PC-9 (cell line): ENCODE measurements around the gene GALR2. TPM values are rescaled to one million over a fixed set of nuclear protein-coding genes. Genes with fewer than 3 reads are reported as not detected.
A peak's percentile ranks its signal among the peaks of the same experiment; 100 is the strongest.
"Not testable (repeated sequence)": the region's sequence is repeated elsewhere in the genome, so short reads cannot be mapped to it uniquely, and the experiment has no call there.

Experiments used
- BruUV-seq: library from RNA; stranded (reverse); fragments of 400-500 nt; replicated peaks from 2 replicates; lab custom pipeline; 2021; lab: Mats Ljungman, UMichigan
- CTCF ChIA-PET: fragments of 300-600 bp; sonication (Branson Sonifier 250); formaldehyde crosslinking; loops from one replicate; lab custom pipeline; 2022; ENCODE audit warnings: antibody characterized with exemption; lab: Charles Lee
- POLR2A ChIA-PET: fragments of 300-600 bp; sonication (Branson Sonifier 250); formaldehyde crosslinking; loops from one replicate; lab custom pipeline; 2022; ENCODE audit warnings: antibody characterized with exemption; ENCODE audit not compliant: unreplicated experiment; lab: Charles Lee
- DNase-seq, 2 experiments: peaks; one replicate each; pipeline versions ENCODE4 v3.0.0 to v3.0.0-alpha.2; 2015 to 2022; ENCODE audit warnings: mixed read lengths in 1 of 2
- H2AFZ ChIP-seq: fragments of 200-600 bp; sonication (generic); 2 replicates; pipeline ENCODE4 v1.8.1; 2017; ENCODE audit warnings: antibody characterized with exemption
- H3F3A ChIP-seq: fragments of 200-600 bp; sonication (generic); 2 replicates; pipeline ENCODE4 v1.8.1; 2017; ENCODE audit warnings: antibody characterized with exemption, mild to moderate bottlenecking, low read depth; ENCODE audit not compliant: insufficient read depth
- H3K27ac ChIP-seq: fragments of 200-600 bp; sonication (generic); 2 replicates; pipeline ENCODE4 v1.6.1; 2016; ENCODE audit warnings: mixed run types
- H3K27me3 ChIP-seq: fragments of 200-600 bp; sonication (generic); 2 replicates; pipeline ENCODE4 v1.6.1; 2016; ENCODE audit warnings: low read depth, mixed run types; ENCODE audit not compliant: insufficient read depth
- H3K36me3 ChIP-seq: fragments of 200-600 bp; sonication (generic); 2 replicates; pipeline ENCODE4 v1.6.1; 2016; ENCODE audit warnings: low read depth, mixed run types
- H3K4me1 ChIP-seq: fragments of 200-600 bp; sonication (generic); replicated peaks from 2 replicates; pipeline ENCODE4 v1.6.1; 2016; ENCODE audit warnings: mixed run types; ENCODE audit not compliant: insufficient read depth
- H3K4me2 ChIP-seq: fragments of 200-600 bp; sonication (generic); 2 replicates; pipeline ENCODE4 v1.6.1; 2017; ENCODE audit warnings: mixed run types
- H3K4me3 ChIP-seq: fragments of 200-600 bp; sonication (generic); 2 replicates; pipeline ENCODE4 v1.6.1; 2016; ENCODE audit warnings: mixed run types
- H3K79me2 ChIP-seq: fragments of 200-600 bp; sonication (generic); 2 replicates; pipeline ENCODE4 v1.6.1; 2017; ENCODE audit warnings: low read depth, mixed run types
- H3K9me2 ChIP-seq: fragments of 200-600 bp; sonication (generic); 2 replicates; pipeline ENCODE4 v1.8.1; 2017; ENCODE audit warnings: mild to moderate bottlenecking; ENCODE audit not compliant: insufficient read depth
- H3K9me3 ChIP-seq: fragments of 200-600 bp; sonication (generic); 2 replicates; pipeline ENCODE4 v1.8.1; 2016; ENCODE audit warnings: low read depth; ENCODE audit not compliant: insufficient read depth
- H4K20me1 ChIP-seq: fragments of 200-600 bp; sonication (generic); 2 replicates; pipeline ENCODE4 v1.8.1; 2017; ENCODE audit not compliant: insufficient read depth
- EZH2 ChIP-seq: fragments of 200-600 bp; sonication (generic); IDR thresholded peaks from 2 replicates; pipeline ENCODE4 v1.8.0; 2017; ENCODE audit warnings: antibody characterized with exemption, low read depth
- intact Hi-C: fragments of 100-400 bp; cut with micrococcal nuclease; formaldehyde crosslinking; loops from one replicate; pipeline ENCODE4 v1.10.0; 2022; ENCODE audit not compliant: unreplicated experiment
- total RNA-seq: library from RNA; stranded (reverse); gene quantifications from 2 replicates; pipeline ENCODE4 v1.2.3, GENCODE V29; 2021
- TF ChIP-seq, protein P1 (sequence below): fragments of 200-600 bp; sonication (generic); conservative IDR thresholded peaks from 2 replicates; pipeline ENCODE4 v1.6.1; 2017; ENCODE audit warnings: mixed run types, antibody characterized with exemption, mild to moderate bottlenecking, moderate library complexity

GALR2 gene
- total RNA-seq, 1 experiment from 2014 or later: 3.0 TPM

DNA sequence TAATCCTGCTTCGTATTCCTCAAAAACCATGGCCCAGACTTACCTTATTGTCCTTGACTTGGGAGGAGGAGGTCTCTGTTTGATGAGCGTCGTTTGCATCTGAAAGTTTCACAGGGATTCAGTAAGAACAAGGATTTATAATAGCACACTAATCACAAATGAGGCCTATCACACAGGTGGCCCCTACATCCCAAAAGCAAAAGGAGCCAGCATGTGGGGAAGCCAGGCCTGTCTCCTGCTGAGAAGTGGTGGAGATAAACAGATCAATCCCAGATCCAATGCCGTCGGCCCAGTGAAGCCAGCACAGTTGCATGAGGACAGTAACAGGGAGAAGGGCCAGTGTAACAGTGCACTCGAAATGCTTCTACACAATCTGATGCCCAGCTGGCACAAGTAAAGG, 34.2 kb upstream of the GALR2 start:
- Histone ChIP-seq H3K9me2 (no peaks in the 10 kb centered on the region), H3K36me3 (peaks cover 7% of the 10 kb centered on the region; the same call in 1 of the 2 replicates), H3K4me3 (no peak overlapping the region), H3F3A (peaks cover 7% of the 10 kb centered on the region; the same call in 1 of the 2 replicates), H2AFZ (no peak overlapping the region), H3K4me2 (no peak overlapping the region), H3K79me2 (no peaks in the 10 kb centered on the region), H3K9me3 (no peaks in the 10 kb centered on the region), H3K27me3 (no peaks in the 10 kb centered on the region), H3K27ac (no peak overlapping the region), H3K4me1 (no peaks in the 10 kb centered on the region), H4K20me1 (no peaks in the 10 kb centered on the region)
- no peak for DNase-seq
- CTCF ChIA-PET: no interaction called here
- TF ChIP-seq EZH2: no peak
- TF ChIP-seq, protein P1, sequence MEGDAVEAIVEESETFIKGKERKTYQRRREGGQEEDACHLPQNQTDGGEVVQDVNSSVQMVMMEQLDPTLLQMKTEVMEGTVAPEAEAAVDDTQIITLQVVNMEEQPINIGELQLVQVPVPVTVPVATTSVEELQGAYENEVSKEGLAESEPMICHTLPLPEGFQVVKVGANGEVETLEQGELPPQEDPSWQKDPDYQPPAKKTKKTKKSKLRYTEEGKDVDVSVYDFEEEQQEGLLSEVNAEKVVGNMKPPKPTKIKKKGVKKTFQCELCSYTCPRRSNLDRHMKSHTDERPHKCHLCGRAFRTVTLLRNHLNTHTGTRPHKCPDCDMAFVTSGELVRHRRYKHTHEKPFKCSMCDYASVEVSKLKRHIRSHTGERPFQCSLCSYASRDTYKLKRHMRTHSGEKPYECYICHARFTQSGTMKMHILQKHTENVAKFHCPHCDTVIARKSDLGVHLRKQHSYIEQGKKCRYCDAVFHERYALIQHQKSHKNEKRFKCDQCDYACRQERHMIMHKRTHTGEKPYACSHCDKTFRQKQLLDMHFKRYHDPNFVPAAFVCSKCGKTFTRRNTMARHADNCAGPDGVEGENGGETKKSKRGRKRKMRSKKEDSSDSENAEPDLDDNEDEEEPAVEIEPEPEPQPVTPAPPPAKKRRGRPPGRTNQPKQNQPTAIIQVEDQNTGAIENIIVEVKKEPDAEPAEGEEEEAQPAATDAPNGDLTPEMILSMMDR: no peak
- POLR2A ChIA-PET: no interaction called here
- no TSS peak for BruUV-seq
- intact Hi-C loops: no loop called here

DNA sequence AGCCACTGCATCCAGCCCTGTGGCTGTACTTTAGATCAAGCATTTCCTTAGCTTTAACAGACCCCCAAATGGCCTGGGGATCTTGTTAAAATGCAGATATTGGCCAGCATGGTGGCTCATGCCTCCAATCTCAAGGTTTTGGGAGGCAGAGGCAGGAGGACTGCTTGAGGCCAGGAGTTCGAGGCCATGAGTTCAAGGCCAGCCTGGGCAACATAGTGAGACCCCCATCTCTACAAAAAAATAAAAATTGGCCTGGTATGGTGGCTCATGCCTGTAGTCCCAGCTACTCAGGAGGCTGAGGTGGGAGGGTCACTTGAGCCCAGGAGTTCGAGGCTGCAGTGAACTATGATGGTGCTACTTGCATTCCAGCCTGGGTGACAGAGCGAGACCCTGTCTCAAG, 31.7 kb upstream of the GALR2 start:
- H3K4me2 ChIP-seq, H3K4me1 ChIP-seq, H3K27ac ChIP-seq, H3K79me2 ChIP-seq, POLR2A ChIA-PET, H2AFZ ChIP-seq, H3K9me3 ChIP-seq, intact Hi-C loops, BruUV-seq, H4K20me1 ChIP-seq, CTCF ChIA-PET, H3K27me3 ChIP-seq, H3K9me2 ChIP-seq, H3K4me3 ChIP-seq, DNase-seq, H3K36me3 ChIP-seq, H3F3A ChIP-seq: not testable (repeated sequence)

DNA sequence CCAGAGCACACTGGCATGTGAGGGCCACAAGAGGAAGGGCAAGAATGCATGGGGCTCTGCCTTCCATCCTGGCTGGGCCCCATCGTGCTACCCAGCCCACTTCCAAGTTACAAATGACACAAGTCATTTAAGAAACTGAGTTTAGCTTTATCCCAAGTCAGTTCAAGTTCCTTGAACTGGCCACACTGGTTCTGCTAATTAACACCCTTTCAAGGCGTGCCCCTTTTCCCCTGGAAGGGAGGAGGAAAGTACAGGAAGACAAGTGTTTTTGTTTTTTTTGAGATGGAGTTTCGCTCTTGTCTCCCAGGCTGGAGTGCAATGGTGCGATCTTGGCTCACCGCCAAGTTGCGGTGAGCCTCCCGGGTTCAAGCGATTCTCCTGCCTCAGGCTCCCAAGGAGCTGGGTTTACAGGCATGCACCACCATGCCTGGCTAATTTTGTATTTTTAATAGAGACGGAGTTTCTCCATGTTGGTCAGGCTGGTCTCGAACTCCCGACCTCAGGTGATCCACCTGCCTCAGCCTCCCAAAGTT, 30.0 kb upstream of the GALR2 start:
- peaks cover 16% of the 10 kb centered on the region; the same call in 1 of the 2 replicates for H3K36me3 ChIP-seq
- CTCF ChIA-PET, H3K4me2 ChIP-seq, H3K9me2 ChIP-seq, H3F3A ChIP-seq, BruUV-seq, H3K27me3 ChIP-seq, H3K4me3 ChIP-seq, intact Hi-C loops, H2AFZ ChIP-seq, H3K4me1 ChIP-seq, H3K79me2 ChIP-seq, POLR2A ChIA-PET, DNase-seq, H3K9me3 ChIP-seq, H3K27ac ChIP-seq, H4K20me1 ChIP-seq: not testable (repeated sequence)

DNA sequence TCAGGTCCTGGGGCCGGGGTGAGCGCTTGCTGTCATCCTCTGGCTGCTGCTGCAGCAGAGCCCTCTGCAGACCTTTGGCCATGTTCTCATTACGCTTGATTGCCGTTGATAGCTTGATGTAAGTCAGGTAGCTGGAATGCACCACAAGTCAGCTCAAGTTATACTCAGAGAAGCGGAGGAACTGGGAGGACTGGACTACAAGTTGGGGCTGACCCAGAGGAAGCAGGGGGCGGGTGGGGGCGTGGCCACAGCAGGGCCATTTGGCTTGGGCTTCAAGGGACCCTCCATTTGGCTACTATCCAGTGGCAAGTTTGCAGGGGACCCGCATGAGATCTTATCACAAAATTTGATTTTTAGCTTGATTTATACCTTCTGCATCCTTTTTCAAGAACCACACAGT, 28.5 kb upstream of the GALR2 start:
- BruUV-seq: no TSS peak

More for the DNA sequence above, 28.5 kb upstream of the GALR2 start:
- Histone ChIP-seq H3K36me3 (peaks cover 20% of the 10 kb centered on the region; the same call in 1 of the 2 replicates), H2AFZ (no peak overlapping the region), H3K9me3 (no peaks in the 10 kb centered on the region), H3K9me2 (no peaks in the 10 kb centered on the region), H3K4me1 (peaks cover 20% of the 10 kb centered on the region), H3F3A (peaks cover 17% of the 10 kb centered on the region; the same call in 1 of the 2 replicates), H3K79me2 (peaks cover 11% of the 10 kb centered on the region; the same call in 1 of the 2 replicates), H3K27me3 (no peaks in the 10 kb centered on the region), H3K27ac (no peak overlapping the region), H4K20me1 (no peaks in the 10 kb centered on the region), H3K4me3 (no peak overlapping the region), H3K4me2 (no peak overlapping the region)
- ChIA-PET POLR2A (interaction anchor here (0.5 to 0.7 kb wide), 3 partner anchors 12 to 476 kb away, joined by 3 to 8 read pairs (median 4); no protein-coding TSS in a partner anchor), CTCF (interaction anchor here (0.6 to 0.7 kb wide), 5 partner anchors 9 to 206 kb away, joined by 3 to 10 read pairs (median 7); no protein-coding TSS in a partner anchor)
- DNase-seq: peak; percentile 40 to 59
- TF ChIP-seq, protein P1: no peak
- no peak for TF ChIP-seq EZH2
- intact Hi-C loops: no loop called here
